ENCODE data around the gene HBS1L. TPM values are rescaled to one million over a fixed set of nuclear protein-coding genes. Genes with fewer than 3 reads are reported as not detected.

HBS1L gene
- total and polyA plus RNA-seq, 4 donors = 32.7 to 89.0 (median 52.2) TPM

DNA sequence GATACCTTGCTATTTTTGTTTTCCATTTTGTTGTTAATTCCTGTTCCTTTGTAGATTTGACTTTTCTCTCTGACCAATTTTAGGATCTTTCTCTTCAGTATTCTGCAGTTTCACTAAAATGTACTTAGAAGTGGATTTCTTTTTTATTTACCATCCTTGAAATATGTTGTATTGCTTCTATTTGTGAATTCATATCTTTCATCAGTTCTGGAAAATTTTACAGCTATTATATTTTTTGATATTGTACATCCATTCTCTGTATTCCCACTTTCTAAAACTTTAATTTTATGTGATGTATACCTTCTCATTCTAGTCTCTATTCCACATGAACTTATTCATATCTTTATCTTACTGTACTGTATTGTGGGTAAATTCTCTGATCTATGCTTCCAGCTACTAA is 95.0 kb downstream of the HBS1L start:
- Histone ChIP-seq H3K27me3 (ENCODE audit: control insufficient read depth in 4 of 4, insufficient read depth in 4 of 4, low read length in 3 of 4) (no peaks in the 10 kb centered on the region), H3K36me3 (ENCODE audit: control insufficient read depth in 4 of 4, insufficient read depth in 3 of 4, low read depth in 1 of 4, low read length in 3 of 4) (peaks cover 4 to 12% (median 8%) of the 10 kb centered on the region in 4 donors), H3K9me3 (ENCODE audit: control insufficient read depth in 4 of 4, low read length in 3 of 4) (no peaks in the 10 kb centered on the region), H3K9ac (ENCODE audit: low read depth in 1 of 2, low read length in 2 of 2) (no peak overlapping the region), H3K4me3 (ENCODE audit: low read depth in 1 of 3, low read length in 3 of 3) (no peak overlapping the region), H3K4me1 (ENCODE audit: control insufficient read depth in 4 of 4, insufficient read depth in 4 of 4, low read length in 3 of 4) (peaks cover 0 to under 1% (median 0%) of the 10 kb centered on the region in 4 donors), H3K27ac (ENCODE audit: low read depth in 1 of 2, low read length in 2 of 2) (no peak overlapping the region)
- TF ChIP-seq GABPA (IDR thresholded peaks at IDR 0.05 in 1 of 2, conservative IDR thresholded peaks at IDR 0.05 in 1 of 2) = no peak
- TF ChIP-seq RAD21 (IDR thresholded peaks at IDR 0.05) = no peak
- TF ChIP-seq JUND (IDR thresholded peaks at IDR 0.05) = no peak
- TF ChIP-seq ATF3 (IDR thresholded peaks at IDR 0.05) = no peak
- TF ChIP-seq EGR1 (IDR thresholded peaks at IDR 0.05; ENCODE audit: low read depth in 2 of 2) = no peak
- TF ChIP-seq, protein P1, sequence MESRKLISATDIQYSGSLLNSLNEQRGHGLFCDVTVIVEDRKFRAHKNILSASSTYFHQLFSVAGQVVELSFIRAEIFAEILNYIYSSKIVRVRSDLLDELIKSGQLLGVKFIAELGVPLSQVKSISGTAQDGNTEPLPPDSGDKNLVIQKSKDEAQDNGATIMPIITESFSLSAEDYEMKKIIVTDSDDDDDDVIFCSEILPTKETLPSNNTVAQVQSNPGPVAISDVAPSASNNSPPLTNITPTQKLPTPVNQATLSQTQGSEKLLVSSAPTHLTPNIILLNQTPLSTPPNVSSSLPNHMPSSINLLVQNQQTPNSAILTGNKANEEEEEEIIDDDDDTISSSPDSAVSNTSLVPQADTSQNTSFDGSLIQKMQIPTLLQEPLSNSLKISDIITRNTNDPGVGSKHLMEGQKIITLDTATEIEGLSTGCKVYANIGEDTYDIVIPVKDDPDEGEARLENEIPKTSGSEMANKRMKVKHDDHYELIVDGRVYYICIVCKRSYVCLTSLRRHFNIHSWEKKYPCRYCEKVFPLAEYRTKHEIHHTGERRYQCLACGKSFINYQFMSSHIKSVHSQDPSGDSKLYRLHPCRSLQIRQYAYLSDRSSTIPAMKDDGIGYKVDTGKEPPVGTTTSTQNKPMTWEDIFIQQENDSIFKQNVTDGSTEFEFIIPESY (IDR thresholded peaks at IDR 0.05) = no peak
- TF ChIP-seq FOXA2 (IDR thresholded peaks at IDR 0.05) = no peak
- no peak for TF ChIP-seq YY1 (IDR thresholded peaks at IDR 0.05)
- TF ChIP-seq FOXA1 (IDR thresholded peaks at IDR 0.05) = no peak
- TF ChIP-seq RXRA (IDR thresholded peaks at IDR 0.05) = no peak
- no peak for TF ChIP-seq TAF1 (conservative IDR thresholded peaks at IDR 0.05)
- no peak for TF ChIP-seq SP1 (IDR thresholded peaks at IDR 0.05)
- TF ChIP-seq NR2F2 (IDR thresholded peaks at IDR 0.05) = no peak
- no peak for TF ChIP-seq CTCF (IDR thresholded peaks at IDR 0.05; ENCODE audit: low read depth, low read length, missing input control)
- no peak for DNase-seq (ENCODE audit: low spot score)

- Histone ChIP-seq H3K27me3 (ENCODE audit: control insufficient read depth in 4 of 4, insufficient read depth in 4 of 4, low read length in 3 of 4) (no peaks in the 10 kb centered on the region), H3K9ac (ENCODE audit: low read depth in 1 of 2, low read length in 2 of 2) (no peak overlapping the region), H3K9me3 (ENCODE audit: control insufficient read depth in 4 of 4, low read length in 3 of 4) (no peaks in the 10 kb centered on the region), H3K36me3 (ENCODE audit: control insufficient read depth in 4 of 4, insufficient read depth in 3 of 4, low read depth in 1 of 4, low read length in 3 of 4) (peaks cover 0 to 7% (median 0%) of the 10 kb centered on the region in 4 donors), H3K4me3 (ENCODE audit: low read depth in 1 of 3, low read length in 3 of 3) (no peak overlapping the region), H3K27ac (ENCODE audit: low read depth in 1 of 2, low read length in 2 of 2) (no peak overlapping the region), H3K4me1 (ENCODE audit: control insufficient read depth in 4 of 4, insufficient read depth in 4 of 4, low read length in 3 of 4) (peaks cover under 1 to 11% (median 7%) of the 10 kb centered on the region in 4 donors)
- no peak for DNase-seq (ENCODE audit: low spot score)
- 92% methylated on average over 2 of the region's 2 CpGs for WGBS
- TF ChIP-seq HNF4A (conservative IDR thresholded peaks at IDR 0.05) = no peak
- TF ChIP-seq FOXA2 (IDR thresholded peaks at IDR 0.05) = no peak
- TF ChIP-seq RAD21 (IDR thresholded peaks at IDR 0.05) = no peak
- no peak for TF ChIP-seq CTCF (IDR thresholded peaks at IDR 0.05; ENCODE audit: low read depth, low read length, missing input control)
- no peak for TF ChIP-seq RXRA (IDR thresholded peaks at IDR 0.05)
- TF ChIP-seq, protein P2, sequence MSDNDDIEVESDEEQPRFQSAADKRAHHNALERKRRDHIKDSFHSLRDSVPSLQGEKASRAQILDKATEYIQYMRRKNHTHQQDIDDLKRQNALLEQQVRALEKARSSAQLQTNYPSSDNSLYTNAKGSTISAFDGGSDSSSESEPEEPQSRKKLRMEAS (IDR thresholded peaks at IDR 0.05) = no peak
- TF ChIP-seq FOXA1 (IDR thresholded peaks at IDR 0.05) = no peak
- no peak for TF ChIP-seq NR2F2 (IDR thresholded peaks at IDR 0.05)
- TF ChIP-seq, protein P1 (IDR thresholded peaks at IDR 0.05) = no peak
- TF ChIP-seq, protein P3, sequence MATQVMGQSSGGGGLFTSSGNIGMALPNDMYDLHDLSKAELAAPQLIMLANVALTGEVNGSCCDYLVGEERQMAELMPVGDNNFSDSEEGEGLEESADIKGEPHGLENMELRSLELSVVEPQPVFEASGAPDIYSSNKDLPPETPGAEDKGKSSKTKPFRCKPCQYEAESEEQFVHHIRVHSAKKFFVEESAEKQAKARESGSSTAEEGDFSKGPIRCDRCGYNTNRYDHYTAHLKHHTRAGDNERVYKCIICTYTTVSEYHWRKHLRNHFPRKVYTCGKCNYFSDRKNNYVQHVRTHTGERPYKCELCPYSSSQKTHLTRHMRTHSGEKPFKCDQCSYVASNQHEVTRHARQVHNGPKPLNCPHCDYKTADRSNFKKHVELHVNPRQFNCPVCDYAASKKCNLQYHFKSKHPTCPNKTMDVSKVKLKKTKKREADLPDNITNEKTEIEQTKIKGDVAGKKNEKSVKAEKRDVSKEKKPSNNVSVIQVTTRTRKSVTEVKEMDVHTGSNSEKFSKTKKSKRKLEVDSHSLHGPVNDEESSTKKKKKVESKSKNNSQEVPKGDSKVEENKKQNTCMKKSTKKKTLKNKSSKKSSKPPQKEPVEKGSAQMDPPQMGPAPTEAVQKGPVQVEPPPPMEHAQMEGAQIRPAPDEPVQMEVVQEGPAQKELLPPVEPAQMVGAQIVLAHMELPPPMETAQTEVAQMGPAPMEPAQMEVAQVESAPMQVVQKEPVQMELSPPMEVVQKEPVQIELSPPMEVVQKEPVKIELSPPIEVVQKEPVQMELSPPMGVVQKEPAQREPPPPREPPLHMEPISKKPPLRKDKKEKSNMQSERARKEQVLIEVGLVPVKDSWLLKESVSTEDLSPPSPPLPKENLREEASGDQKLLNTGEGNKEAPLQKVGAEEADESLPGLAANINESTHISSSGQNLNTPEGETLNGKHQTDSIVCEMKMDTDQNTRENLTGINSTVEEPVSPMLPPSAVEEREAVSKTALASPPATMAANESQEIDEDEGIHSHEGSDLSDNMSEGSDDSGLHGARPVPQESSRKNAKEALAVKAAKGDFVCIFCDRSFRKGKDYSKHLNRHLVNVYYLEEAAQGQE (IDR thresholded peaks at IDR 0.05) = no peak
- no peak for TF ChIP-seq GABPA (IDR thresholded peaks at IDR 0.05 in 1 of 2, conservative IDR thresholded peaks at IDR 0.05 in 1 of 2)
- no peak for TF ChIP-seq SP1 (IDR thresholded peaks at IDR 0.05)
- TF ChIP-seq TAF1 (conservative IDR thresholded peaks at IDR 0.05) = no peak
- no peak for TF ChIP-seq YY1 (IDR thresholded peaks at IDR 0.05)
- no peak for TF ChIP-seq JUND (IDR thresholded peaks at IDR 0.05)
- no peak for TF ChIP-seq ATF3 (IDR thresholded peaks at IDR 0.05)
- TF ChIP-seq HNF4G (IDR thresholded peaks at IDR 0.05) = no peak
These were observed 97.9 kb downstream of the HBS1L start for GRCh38 chr6:134956676-134957075.

All from liver (tissue), 9 donors.